K562 (cell line): ENCODE results near the gene ZFPM1. TPM values are rescaled to one million over a fixed set of nuclear protein-coding genes. Genes with fewer than 3 reads are reported as not detected.

Experiments
- ATAC-seq: fragments of 200-7000 bp; cut with Tn5 transposase; 3 replicates; pipeline ENCODE4 v1.9.1; 2020; ENCODE audit warnings: moderate library complexity
- BruUV-seq: library from RNA; stranded (reverse); fragments of 400-500 nt; replicated peaks from 2 replicates; lab custom pipeline; 2021; lab: Mats Ljungman, UMichigan
- CTCF ChIA-PET: fragments of 300-600 bp; formaldehyde crosslinking; extraction: SDS; loops from one replicate; lab custom pipeline; 2021; ENCODE audit warnings: low intra/inter-chr PET ratio; lab: Yijun Ruan, JAX
- POLR2A ChIA-PET: fragments of 300-600, 350-650 bp; sonication (Branson Sonifier 250); formaldehyde crosslinking; extraction: SDS; loops from one replicate; lab custom pipeline; 2021; ENCODE audit warnings: antibody characterized with exemption, inconsistent platforms; lab: Yijun Ruan, JAX
- DNase-seq, 4 experiments: peaks; one replicate each; pipeline versions ENCODE4 v3.0.0 to v3.0.0-alpha.2; 2011 to 2018; ENCODE audit warnings: low spot score in 3 of 4, mixed read lengths in 3 of 4; ENCODE audit errors: extremely low read depth in 1 of 4
- FAIRE-seq: peaks from 2 replicates; lab custom pipeline; 2011; peaks lifted over from hg19 to GRCh38; lab: Jason Lieb, UNC
- H2AFZ ChIP-seq: 2 replicates; pipeline ENCODE4 v1.6.0; 2011; ENCODE audit warnings: low read depth, low read length, control low read depth, inconsistent platforms
- H3K27ac ChIP-seq: fragments of 200-600 bp; 3 replicates; pipeline ENCODE4 v1.8.0; 2011; ENCODE audit warnings: low read depth, mild to moderate bottlenecking, control low read depth, inconsistent platforms, low read length, moderate library complexity, mixed read lengths; ENCODE audit errors: extremely low read depth
- H3K27me3 ChIP-seq, 2 experiments: fragments of 300-600 bp in 1 of 2; 2 replicates in 1 of 2; 3 replicates in 1 of 2; pipeline versions ENCODE4 v1.6.0 to v1.8.0; 2011; ENCODE audit warnings: inconsistent platforms in 2 of 2, low read length in 2 of 2, mild to moderate bottlenecking in 1 of 2, mixed read lengths in 1 of 2, moderate library complexity in 1 of 2; ENCODE audit not compliant: control insufficient read depth in 2 of 2, insufficient read depth in 2 of 2
- H3K36me3 ChIP-seq: fragments of 300-600 bp; 3 replicates; pipeline ENCODE4 v1.8.0; 2011; ENCODE audit warnings: mild to moderate bottlenecking, low read length, inconsistent platforms; ENCODE audit not compliant: control insufficient read depth, insufficient read depth
- H3K4me1 ChIP-seq, 2 experiments: fragments of 200-600 bp in 1 of 2; replicated peaks in 1 of 2; 2 replicates in 1 of 2; 3 replicates in 1 of 2; pipeline versions ENCODE4 v1.5.1 to v1.8.0; 2011; ENCODE audit warnings: inconsistent platforms in 2 of 2, low read length in 2 of 2, mild to moderate bottlenecking in 1 of 2, mixed read lengths in 1 of 2, moderate library complexity in 1 of 2; ENCODE audit not compliant: control insufficient read depth in 2 of 2, insufficient read depth in 2 of 2
- H3K4me2 ChIP-seq: 2 replicates; pipeline ENCODE4 v1.6.1; 2011; ENCODE audit warnings: low read length, control low read depth, inconsistent platforms, mixed read lengths; ENCODE audit not compliant: insufficient read depth
- H3K4me3 ChIP-seq: fragments of 200-600 bp; sonication (generic), shearing (Covaris generic); 2 replicates; pipeline ENCODE4 v1.5.1; 2016; ENCODE audit warnings: control low read depth, inconsistent platforms
- H3K79me2 ChIP-seq: fragments of 200-600 bp; 3 replicates; pipeline ENCODE4 v1.8.0; 2011; ENCODE audit warnings: low read length, inconsistent platforms; ENCODE audit not compliant: control insufficient read depth, insufficient read depth
- H3K9ac ChIP-seq, 2 experiments: 2 replicates each; pipeline versions ENCODE4 v1.6.0 to v1.6.1; 2011; ENCODE audit warnings: low read depth in 2 of 2, low read length in 2 of 2, control low read depth in 1 of 2, inconsistent platforms in 1 of 2, mild to moderate bottlenecking in 1 of 2, mixed read lengths in 1 of 2; ENCODE audit not compliant: insufficient read depth in 1 of 2
- H3K9me1 ChIP-seq: one replicate; pipeline ENCODE4 v1.6.0; 2011; ENCODE audit warnings: inconsistent platforms, mild to moderate bottlenecking, low read length, moderate library complexity; ENCODE audit not compliant: control insufficient read depth, insufficient read depth
- H3K9me3 ChIP-seq: replicated peaks from 2 replicates; pipeline ENCODE4 v1.5.1; 2011; ENCODE audit warnings: low read depth, low read length, inconsistent platforms; ENCODE audit not compliant: control insufficient read depth, insufficient read depth
- H4K20me1 ChIP-seq: replicated peaks from 2 replicates; pipeline ENCODE4 v1.6.1; 2011; ENCODE audit warnings: low read length, inconsistent platforms, mixed read lengths; ENCODE audit not compliant: control insufficient read depth, insufficient read depth
- CBFA2T3 ChIP-seq: fragments of 450-650 bp; IDR thresholded peaks from 2 replicates; pipeline ENCODE4 v1.6.1; 2017
- CEBPB ChIP-seq: fragments of 450-650 bp; IDR thresholded peaks from 2 replicates; pipeline ENCODE4 v1.6.1; 2016; ENCODE audit warnings: missing genetic modification characterization, missing compliant biosample characterization
- CREB5 ChIP-seq: fragments of 250-450 bp; sonication (Bioruptor Pico); IDR thresholded peaks from 2 replicates; pipeline ENCODE4 v1.5.0; 2020; ENCODE audit warnings: mild to moderate bottlenecking
- E4F1 ChIP-seq: fragments of 250-450 bp; sonication (Bioruptor Pico); IDR thresholded peaks from 2 replicates; pipeline ENCODE4 v1.5.0; 2021; ENCODE audit warnings: mild to moderate bottlenecking, borderline replicate concordance
- FOXA1 ChIP-seq: fragments of 450-650 bp; IDR thresholded peaks from 2 replicates; pipeline ENCODE4 v1.6.1; 2016; ENCODE audit warnings: mild to moderate bottlenecking, borderline replicate concordance
- NFIX ChIP-seq: fragments of 250-450 bp; sonication (Bioruptor Pico); IDR thresholded peaks from 2 replicates; pipeline ENCODE4 v1.4.0; 2020; ENCODE audit warnings: low read depth, mild to moderate bottlenecking, moderate library complexity
- NR2F6 ChIP-seq: fragments of 450-650 bp; formaldehyde crosslinking; IDR thresholded peaks from 2 replicates; pipeline ENCODE4 v1.4.0; 2020; ENCODE audit warnings: mild to moderate bottlenecking
- POLR2A ChIP-seq: fragments of 450-650 bp; conservative IDR thresholded peaks from 2 replicates; pipeline ENCODE4 v1.6.1; 2016
- STAG1 ChIP-seq: sonication (generic); formaldehyde crosslinking; IDR thresholded peaks from 2 replicates; pipeline ENCODE4 v1.5.0; 2020; ENCODE audit warnings: missing genetic modification reagents, borderline replicate concordance
- TBL1XR1 ChIP-seq, 2 experiments: IDR thresholded peaks; 2 replicates each; pipeline ENCODE4 v1.6.1; 2012; ENCODE audit warnings: improper control_type of control experiment in 2 of 2, low read length in 2 of 2, mild to moderate bottlenecking in 1 of 2
- ZKSCAN1 ChIP-seq: fragments of 150-350 bp; IDR thresholded peaks from 2 replicates; pipeline ENCODE4 v1.6.1; 2016; ENCODE audit warnings: low read depth, low read length
- ZNF212 ChIP-seq: fragments of 450-650 bp; formaldehyde crosslinking; IDR thresholded peaks from 2 replicates; pipeline ENCODE4 v1.4.0; 2020; ENCODE audit warnings: mild to moderate bottlenecking
- ZNF740 ChIP-seq, 3 experiments: fragments of 200-800 bp in 1 of 3; sonication (Bioruptor generic) in 1 of 3; sonication (generic) in 1 of 3; formaldehyde crosslinking in 1 of 3; IDR thresholded peaks; 2 replicates each; pipeline versions ENCODE4 v1.6.1 to v1.8.0; 2016 to 2022; ENCODE audit warnings: mild to moderate bottlenecking in 2 of 3, missing compliant biosample characterization in 2 of 3, missing genetic modification characterization in 2 of 3, missing genetic modification reagents in 1 of 3
- WGBS: fragments of 100-300 bp; shearing (Covaris generic); methylation state at CpG from one replicate; pipeline ENCODE4 v1.1.6; 2016; ENCODE audit warnings: low coverage, mixed read lengths; ENCODE audit not compliant: insufficient coverage; ENCODE audit errors: missing lambda C conversion rate; 5-methylcytosine and 5-hydroxymethylcytosine counted together
- in situ Hi-C: fragments of 300-500 bp; cut with MboI; formaldehyde crosslinking; loops from 4 replicates; pipeline ENCODE4 v1.15.0; 2018; ENCODE audit warnings: inconsistent platforms, mixed read lengths
- intact Hi-C: fragments of 100-400 bp; cut with micrococcal nuclease; formaldehyde crosslinking; loops from 2 replicates; pipeline ENCODE4 v1.14.2; 2022
- polyA plus RNA-seq, 8 experiments: library from polyadenylated mRNA; depleted of rRNA in 4 of 8; stranded (reverse) in 5 of 8; unstranded in 3 of 8; fragments of >200 nt; fragmentation: Nextera tagmentation in 2 of 8; fragmentation: Illumina TruSeq in 1 of 8; extraction: Ambion mirVana in 2 of 8; extraction: Trizol in 1 of 8; gene quantifications; 2 replicates each; pipeline versions ENCODE4 v1.2.1 to v1.2.3, GENCODE V29; 2011 to 2014; ENCODE audit warnings: inconsistent platforms in 1 of 8, missing spikeins in 1 of 8
- total RNA-seq, 7 experiments: library from RNA; depleted of rRNA in 6 of 7; stranded (reverse); fragments of >200 nt in 6 of 7; fragmentation: Illumina TruSeq in 2 of 7; extraction: Trizol in 2 of 7; gene quantifications; 2 replicates each; pipeline versions ENCODE4 v1.2.1 to v1.2.3, GENCODE V29; 2011 to 2021; ENCODE audit warnings: low replicate concordance in 1 of 7

The ZFPM1 gene
- total and polyA plus RNA-seq, 9 of the 15 experiments (the other 6 are each of a cell fraction or from before 2014, with no cell fraction given) = 0.03 to 35.9 (median 1.4) TPM

GRCh38 chr16:88483392-88483641, 30.2 kb downstream of the ZFPM1 start:
- no peak overlapping the region for H3K4me2 ChIP-seq
- peaks cover 11 to 97% of the 10 kb centered on the region in 2 experiments; a peak in 4 of 5 replicates for H3K4me1 ChIP-seq
- WGBS = 74% methylated on average over 8 of the region's 8 CpGs
- CTCF ChIA-PET = no interaction called here
- in situ Hi-C loops = no loop called here
- no peak overlapping the region for H2AFZ ChIP-seq
- no TSS peak for BruUV-seq
- H4K20me1 ChIP-seq = peaks cover 26% of the 10 kb centered on the region
- no peak for FAIRE-seq
- intact Hi-C loops = no loop called here
- no peaks in the 10 kb centered on the region for H3K9me3 ChIP-seq
- H3K9me1 ChIP-seq = peaks cover 6% of the 10 kb centered on the region
- no peak for DNase-seq
- ATAC-seq = no peak
- peaks cover 68% of the 10 kb centered on the region; the same call in 2 of the 3 replicates for H3K36me3 ChIP-seq
- POLR2A ChIA-PET = interaction anchor here (1.0 kb wide), 1 partner anchor 26 kb away, joined by 3 read pairs; no protein-coding TSS in a partner anchor
- peaks cover 94% of the 10 kb centered on the region for H3K79me2 ChIP-seq
- H3K4me3 ChIP-seq = no peak overlapping the region
- peak overlapping the region in 1 of 2 experiments; percentile 74; a peak in 2 of 4 replicates for H3K9ac ChIP-seq
- H3K27me3 ChIP-seq = no peaks in the 10 kb centered on the region
- no peak overlapping the region for H3K27ac ChIP-seq
- TF ChIP-seq NR2F6 (CRISPR knock-in tag) (no peak), CREB5 (no peak), ZKSCAN1 (no peak), ZNF740 (CRISPR knock-in tag; IDR thresholded peaks at IDR 0.05) (no peak), ZNF740 (tag; IDR thresholded peaks at IDR 0.05) (no peak), POLR2A (no peak), E4F1 (CRISPR knock-in tag) (no peak), STAG1 (CRISPR knock-in tag) (no peak), TBL1XR1 (IDR thresholded peaks at IDR 0.05; ENCODE audit: low read length in 2 of 2) (no peak), ZNF212 (CRISPR knock-in tag) (no peak), NFIX (CRISPR knock-in tag) (no peak), CBFA2T3 (no peak), CEBPB (tag) (no peak), FOXA1 (no peak)
